Activated T-cell treated with anti-CD3 and anti-CD28 coated beads for 48 hours (primary cell): ENCODE measurements around the gene KMT5B.
A peak's percentile ranks its signal among the peaks of the same experiment; 100 is the strongest.

ENCODE experiments used
- DNase-seq: peaks from one replicate; pipeline ENCODE4 v3.0.0-alpha.2; 2020; ENCODE audit warnings: low read depth

KMT5B gene

DNA sequence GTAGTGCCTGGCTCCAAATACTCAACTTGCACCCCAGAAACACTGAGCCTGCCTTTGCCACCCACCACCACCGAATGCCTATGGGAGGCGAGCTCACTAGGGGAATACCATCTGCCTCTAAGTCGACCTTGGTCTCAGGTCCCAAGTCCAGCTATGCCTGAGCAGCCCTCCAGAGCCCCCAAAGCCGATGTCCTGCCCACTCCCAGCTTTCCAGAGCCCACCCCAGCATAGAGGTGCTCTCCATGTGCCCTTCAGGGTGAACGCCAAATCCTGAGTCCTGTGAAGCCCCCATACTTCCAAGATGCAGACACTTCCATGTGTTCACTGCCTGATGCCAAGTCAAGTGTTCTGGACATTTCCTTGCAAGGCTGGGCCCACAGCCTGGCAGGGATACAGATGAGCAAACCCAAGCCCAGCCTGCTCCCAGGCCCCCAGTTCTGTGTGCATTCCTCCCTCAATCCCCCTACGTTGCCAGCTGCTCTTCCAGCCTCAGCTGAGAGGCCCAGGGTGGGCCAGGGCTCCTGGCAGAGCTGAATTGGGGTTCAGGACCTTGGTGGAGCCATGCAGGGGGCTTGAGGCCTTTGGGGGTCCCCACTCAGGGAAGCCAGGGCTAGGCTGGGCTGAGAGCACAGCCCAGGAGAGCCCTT lies 2.6 kb upstream of the KMT5B start:
- DNase-seq: no peak

DNA sequence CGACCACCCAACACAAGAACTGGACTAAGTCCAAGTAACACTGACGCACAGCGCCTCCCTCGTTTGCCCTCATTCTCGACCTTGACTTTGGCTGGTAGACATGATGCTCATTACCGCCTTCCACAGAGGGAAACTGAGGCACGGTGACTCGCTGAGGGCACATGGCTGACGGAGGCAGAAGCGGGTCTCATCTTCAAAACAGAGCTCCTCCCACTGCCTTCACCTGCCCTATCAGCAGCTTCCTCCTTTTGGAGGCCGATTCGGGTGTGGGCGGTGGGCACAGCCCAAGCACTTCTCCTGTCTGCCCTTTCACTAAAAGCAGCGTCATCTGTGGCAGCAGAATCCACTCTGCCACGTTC lies 2.0 kb upstream of the KMT5B start:
- peak; percentile 39 for DNase-seq

DNA sequence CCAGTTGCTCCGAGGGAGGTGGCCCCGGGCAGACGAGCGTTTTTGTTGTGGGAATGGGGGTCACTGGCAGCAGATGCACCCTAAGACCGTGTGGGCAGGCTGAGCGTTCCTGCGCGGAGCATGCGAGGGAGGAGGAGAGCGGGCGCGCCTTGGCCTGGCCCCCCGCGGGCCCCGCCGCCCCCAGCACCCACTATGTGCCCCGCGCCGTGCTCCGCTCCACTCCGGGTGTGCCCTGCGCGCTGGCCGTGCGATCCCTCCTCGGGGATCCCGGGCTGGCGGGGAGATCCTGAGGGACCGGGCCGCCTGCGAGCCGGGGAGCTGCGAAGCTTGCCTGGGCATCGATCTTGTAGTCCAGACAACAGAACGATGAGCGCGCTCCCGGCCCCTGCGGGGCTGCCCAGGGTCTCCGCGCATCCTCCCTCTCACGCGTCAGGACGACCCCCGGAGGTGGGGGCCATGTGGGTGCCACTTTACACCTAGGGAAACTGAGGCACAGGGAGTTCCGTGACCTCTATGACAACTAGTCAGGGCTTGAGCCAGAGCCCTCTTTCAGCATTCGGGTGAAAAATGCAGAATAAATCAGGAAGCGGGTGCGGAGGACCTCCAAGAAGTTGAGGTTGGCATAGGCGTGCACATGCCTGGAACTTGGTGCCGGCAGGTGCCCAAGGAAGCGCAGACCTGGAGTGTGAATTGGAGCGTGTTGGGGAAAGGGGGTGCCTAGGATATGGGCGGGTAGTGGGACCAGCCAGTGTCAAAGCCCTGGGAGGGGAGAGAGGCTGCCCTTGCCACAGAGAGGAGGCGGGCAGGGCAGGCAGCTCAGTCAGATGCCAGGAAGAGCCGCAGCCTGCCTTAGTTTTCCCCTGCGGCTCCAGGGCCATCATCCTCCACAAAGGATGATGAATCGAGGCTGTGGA lies 1.3 kb upstream of the KMT5B start:
- DNase-seq: no peak

DNA sequence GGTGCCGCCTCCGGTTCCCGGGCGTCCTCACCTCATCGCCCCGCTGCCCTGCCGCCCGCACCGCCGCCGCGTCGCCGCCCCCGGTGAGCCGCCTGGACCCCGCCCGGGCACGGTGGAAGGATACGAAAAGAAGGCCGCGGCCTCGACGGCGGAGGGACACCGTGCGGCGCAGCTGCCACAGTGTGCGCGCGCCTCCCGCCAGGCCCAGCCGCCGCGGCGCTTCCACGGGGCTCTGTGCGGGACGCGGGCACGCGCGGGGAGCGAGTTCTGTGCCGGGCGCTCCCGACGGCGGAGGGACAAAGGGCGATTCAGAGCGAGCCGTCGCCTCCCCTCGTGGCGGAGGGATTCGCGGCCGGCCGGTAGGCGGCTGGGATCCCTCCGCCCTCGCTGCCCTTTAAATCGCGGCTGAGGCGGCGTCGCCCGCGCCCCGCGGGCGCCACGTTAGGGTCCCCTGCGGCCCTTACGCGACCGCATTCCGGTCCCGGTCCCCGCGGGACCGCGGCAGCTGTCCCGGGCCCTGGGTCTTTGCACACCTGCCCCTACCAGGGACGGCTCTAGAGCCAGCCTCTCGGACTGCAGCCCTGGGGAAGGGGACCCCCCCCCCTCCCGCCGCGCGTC lies 568 bp upstream of the KMT5B start:
- DNase-seq: peak; percentile 80

DNA sequence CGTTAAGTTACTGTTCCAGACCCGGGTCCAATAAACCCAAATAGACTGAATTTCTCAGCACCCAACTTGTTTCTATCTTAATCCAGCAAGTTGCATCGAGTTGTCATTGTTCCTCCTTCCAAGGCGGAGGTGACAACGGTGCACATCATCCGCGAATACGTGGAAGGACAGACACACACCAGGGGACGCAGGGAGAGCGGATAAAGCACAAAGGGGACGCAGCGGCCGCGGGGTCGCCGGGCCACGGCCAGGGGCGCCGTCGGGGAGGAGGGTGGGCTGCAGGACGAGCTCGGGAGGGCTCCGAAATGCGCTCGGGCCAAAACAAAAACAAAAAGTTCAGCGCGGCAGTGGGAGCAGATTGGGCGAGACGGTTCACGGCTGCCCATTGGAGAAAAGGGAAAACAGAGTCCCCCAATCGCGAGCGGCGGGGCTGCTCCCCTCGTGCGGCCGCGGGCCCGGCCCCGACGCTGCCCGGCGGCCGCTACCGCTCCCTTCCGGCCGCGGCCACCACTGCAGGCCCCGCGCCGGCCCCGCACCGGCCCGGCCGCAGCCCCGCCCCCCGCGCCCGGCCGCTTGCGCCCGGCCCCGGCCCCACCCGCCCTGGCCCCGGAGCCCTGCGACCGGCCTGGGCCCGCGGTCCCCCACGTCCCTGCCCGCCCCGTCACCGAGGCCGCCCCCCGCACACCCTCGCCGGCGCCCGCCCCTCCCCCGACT lies 518 bp downstream of the KMT5B start:
- peak; percentile 52 for DNase-seq

DNA sequence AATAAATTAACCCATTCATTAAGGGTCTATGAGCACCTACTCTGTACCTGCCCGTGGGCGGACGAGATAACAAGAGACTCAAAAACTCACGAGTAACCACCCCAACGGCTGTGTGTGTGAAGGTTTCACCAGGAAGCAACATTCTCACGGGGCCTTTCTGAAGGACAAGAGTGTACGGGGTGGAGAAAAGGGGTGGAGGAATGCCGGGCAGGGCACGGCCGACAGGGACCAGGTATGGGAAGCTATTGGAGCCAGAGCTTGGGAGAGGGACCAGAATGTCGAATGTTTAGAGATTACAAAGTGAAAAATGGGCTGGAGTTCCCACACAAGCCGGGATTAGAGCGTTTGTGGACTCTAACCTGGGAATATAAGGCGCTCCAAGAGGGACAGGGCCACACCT lies 1.6 kb downstream of the KMT5B start:
- no peak for DNase-seq

DNA sequence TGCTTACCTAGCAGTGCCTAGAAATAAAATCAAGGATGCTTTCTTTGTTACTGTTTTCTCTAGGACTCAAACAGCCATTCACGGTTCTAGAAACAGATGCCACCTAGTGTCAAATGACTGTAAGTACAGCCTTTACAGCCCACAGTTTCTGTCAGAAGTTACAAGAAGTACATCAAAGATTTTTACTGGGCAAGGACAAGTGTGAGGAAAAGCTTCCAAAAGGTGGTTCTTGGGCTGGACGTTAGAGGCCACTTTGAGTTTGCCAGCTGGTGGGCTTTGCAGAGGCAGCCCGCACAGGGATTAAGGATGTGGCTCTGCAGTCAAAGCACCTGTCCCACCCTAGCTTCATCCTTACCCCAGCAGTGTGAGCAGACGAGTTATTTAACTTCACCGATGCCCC lies 6.9 kb downstream of the KMT5B start:
- DNase-seq: no peak

DNA sequence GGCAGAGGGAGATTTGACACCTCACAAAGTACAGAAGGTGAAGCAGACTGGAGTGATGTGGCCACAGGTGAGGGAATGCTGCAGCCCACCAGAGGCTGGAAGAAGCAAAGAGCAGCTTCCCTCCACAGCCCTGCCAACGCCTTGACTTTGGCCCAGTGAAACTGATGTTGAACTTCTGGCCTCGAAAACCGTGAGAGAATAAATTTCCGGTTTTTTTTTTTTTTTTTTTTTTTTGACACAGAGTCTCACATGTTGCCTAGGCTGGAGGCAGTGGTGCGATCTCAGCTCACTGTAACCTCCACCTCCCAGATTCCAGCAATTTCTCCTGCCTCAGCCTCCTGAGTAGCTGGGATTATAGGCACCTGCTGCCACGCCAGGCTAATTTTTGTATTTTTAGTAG lies 8.7 kb downstream of the KMT5B start:
- no peak for DNase-seq

DNA sequence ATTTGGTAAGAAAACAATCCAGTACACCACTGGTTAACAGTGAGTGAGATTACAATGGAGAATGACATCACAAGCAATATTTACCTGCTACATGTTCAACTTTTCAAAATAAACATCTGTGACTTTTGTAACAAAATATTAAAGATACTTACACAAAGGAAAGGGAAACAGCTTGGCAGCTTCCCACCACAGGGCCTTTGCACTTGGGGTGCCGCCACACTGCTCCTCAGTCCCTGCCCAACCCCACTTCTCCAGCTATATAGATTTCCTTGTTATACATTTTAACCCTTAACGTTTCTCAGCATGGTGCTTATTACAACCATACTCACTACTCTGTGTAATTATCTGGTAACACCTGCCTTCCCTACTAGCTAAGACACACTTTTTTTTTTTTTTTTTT lies 10.9 kb downstream of the KMT5B start:
- DNase-seq: no peak

DNA sequence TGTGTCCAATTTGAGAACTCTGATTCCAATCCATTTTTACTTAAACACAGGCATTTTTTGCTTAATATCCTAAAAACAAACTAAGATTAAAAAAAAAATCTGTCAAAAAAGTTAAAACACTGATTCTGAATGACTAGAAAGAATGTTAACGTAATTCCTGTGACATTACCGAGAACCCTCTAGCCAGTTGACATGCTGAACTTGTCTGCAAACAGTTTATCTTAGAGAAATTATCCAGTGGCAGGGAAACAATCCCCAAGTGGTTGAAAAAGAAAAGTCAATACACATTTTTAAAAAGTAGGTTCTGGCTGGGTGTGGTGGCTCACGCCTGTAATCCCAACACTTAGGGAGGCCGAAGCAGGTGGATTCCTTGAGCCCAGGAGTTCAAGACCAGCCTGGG lies 11.6 kb downstream of the KMT5B start:
- no peak for DNase-seq

DNA sequence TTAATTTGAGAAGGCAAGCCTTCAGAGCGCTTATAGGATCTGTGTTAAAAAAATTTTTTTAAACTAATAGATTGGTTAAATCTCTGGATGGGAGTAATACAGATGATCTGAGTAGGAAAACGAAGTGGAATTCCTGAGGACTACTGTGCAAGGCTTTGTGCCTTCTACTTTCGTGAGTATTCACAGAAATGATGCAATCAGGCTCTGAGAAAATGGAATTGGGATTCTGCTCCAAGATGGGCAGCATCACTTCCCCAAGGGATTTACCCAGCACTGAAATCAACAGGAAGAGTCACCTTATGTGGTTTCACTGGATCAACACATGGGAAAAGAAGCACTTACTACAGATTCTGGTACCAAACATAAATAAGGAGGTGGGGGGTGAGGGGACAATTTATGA lies 12.5 kb downstream of the KMT5B start:
- DNase-seq: no peak

DNA sequence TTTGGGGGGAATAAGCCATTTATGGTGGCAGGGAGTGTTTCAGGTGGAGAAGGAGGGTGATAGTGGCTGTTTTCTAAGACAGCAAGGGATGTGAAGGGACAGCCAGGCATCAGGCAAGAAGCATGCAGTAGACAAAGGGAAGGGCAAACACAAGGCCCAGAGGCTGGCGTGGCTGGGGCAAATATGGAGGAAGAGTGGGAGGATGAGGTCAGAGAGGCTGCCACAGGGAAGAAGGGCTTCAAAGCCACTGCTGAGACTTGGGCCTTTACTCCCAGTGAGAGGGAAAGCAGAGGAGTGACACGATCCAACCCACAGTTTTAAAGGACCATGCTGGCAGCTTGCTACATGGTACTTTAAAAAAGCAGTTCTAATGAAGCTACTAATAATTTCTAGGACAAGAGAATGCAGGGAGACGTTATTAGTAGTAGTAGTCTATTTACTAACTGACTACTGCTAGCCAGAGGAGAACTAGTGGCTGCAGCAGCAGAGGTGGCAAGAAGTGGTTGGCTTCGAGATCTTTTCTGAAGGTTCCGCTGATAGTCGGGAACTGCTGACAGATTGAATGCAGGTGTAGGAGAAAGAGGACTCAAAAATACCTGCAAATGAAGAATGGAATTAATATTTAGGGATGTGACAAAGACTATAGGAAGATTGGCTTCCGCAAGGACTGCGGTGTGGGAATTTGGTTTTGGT lies 13.7 kb downstream of the KMT5B start:
- DNase-seq: no peak

DNA sequence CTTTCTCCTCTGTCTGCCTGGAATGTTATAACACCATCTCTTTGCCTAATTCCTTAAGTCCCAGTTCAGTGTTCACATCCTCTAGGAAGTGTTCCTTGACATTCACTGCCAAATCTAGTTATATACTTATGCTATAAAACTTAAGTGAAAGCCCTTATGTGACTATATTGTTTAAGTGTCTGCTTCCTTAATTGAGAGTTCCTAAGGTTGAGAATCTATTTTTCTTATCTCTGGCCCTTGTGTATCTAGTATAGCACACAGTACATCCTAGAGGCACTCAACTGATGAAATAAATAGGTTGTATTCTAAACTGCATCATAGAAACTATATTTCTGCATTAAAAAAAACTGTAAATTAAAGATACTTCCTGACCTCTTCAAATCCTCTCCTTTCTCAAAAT lies 16.9 kb downstream of the KMT5B start:
- DNase-seq: no peak

DNA sequence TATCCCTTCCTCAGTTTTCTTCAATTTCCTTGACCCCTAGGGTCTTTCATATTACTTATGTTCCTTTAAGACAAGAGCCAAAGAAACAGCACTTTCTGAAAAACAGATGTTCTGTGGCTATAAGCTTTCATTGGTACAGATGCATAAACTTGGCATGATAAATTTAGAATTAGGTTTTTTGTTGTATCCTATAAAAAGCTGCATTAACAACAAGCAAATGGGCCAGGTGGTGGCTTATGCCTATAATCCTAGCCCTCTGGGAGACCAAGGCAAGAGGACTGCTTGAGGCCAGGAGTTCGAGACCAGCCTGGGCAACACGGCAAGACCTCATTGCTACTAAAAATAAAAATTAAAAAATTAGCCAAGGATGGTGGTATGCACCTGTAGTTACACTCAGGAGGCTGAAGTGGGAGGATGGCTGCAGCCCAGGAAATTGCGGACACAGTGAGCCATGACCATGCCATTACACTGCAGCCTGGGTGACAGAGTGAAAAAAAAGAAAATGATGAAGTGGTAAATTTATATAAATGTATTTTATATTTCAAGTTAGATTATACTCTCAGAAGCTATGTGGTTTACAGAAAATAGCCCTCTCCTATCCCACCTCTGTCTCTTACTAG lies 18.3 kb downstream of the KMT5B start:
- DNase-seq: no peak

DNA sequence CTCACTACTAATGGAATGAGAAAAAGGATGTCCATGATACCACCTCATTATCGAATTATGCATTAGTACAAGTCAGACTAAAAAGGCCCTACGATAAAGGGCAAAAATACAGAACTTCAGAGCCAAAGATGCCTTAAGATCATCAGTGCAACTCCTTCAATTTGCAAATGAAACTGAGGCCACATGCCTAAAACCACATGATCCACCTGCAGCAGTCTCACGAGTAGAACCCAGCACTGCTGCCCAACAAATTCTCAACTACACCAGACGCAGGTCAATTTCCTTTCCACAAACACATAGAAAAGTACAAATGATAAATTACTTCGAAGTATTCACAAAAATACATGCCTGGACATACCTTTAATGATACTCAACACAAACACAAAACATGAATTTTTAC lies 20.1 kb downstream of the KMT5B start:
- DNase-seq: no peak

DNA sequence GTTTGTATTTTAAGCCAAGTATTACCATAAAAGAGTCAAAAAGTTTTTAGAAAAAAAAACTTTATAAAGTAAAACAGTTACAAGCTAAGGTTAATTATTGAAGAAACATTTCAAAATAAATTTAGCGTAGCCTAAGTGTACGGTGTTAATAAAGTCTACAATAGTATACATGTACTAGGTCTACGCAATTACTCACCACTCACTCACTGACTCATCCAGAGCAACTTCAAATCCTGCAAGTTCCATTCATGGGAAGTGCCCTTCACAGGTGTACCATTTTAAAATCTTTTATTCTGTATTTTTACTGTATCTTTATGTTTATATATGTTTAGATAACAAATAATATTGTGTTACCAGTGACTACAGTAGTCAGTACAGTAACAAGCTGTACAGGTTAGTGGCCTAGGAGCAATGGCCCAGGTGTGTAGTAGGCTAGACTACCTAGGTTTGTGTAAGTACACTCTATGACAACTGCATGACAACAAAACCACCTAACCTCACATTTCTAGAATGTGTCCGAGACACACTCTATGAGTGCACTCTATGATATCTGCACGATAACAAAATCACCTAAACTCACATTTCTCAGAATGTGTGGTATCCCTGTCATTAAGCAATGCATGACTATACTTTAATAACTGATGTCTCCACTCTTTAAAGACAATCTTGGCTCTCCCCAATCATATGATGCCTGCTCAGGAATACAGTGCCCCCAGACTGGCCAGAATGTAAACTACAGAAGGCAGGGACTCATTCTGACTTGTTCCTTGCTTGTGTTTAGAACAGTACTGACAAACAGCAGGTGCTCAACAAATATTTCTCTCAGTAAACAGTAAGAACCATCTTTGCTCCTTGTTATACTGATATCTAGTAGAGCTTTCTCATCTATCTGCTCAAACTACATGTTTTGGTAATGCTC lies 21.2 kb downstream of the KMT5B start:
- no peak for DNase-seq

DNA sequence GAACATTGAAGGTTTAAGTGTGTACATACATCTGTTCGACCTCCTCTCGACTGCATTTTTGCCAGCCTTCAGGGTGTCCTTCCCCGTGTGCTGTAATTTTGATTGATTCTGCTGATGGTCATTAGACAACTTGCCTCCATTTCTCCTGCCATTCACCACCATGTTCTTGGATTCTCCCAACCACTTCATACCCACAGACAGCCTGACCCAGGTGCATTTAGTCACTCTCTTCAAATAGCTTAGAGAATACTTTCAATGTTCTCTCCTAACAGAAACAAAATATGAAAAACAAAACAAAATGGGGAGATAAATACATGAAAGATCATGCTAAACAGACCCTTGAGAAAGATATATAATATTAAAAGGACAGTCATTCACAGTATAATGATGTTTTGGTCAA lies 23.2 kb downstream of the KMT5B start:
- DNase-seq: no peak

DNA sequence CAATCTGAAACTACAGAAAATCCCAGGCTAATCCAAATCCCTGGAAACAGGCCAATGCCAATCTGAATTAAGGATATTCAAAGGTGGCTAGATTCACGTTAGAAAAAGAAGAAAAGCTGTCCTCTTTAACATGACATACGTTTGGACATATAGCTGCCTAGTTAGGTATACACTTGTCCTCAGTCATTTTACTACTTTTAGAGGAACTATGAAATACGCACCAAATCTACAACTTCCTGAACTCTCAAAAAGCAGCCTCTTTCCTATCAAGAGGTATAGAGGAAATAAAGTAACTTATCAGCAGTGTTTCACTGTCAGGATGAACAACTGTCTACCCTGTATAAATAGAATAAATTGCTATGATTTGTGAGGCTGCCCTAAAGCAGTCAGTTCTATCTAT lies 24.0 kb downstream of the KMT5B start:
- DNase-seq: no peak

DNA sequence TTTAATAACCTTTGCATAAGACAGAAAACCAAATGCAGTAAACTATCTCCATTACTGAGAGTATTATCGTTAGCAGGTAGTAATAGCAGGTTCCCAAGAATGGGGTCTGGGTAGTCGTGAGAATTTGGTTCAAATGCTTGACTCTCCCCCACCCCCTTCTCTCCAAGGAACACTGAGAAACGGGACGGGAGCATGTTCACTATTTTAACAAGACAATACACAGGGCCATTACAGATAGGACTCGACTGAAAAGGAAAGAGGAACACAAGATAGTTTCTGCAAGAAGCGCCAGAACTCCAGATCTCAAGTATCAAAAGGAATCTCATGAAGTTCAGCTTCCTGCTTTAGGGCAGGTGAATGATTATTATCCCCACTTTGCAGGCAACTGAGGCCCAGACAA lies 27.0 kb downstream of the KMT5B start:
- DNase-seq: no peak

DNA sequence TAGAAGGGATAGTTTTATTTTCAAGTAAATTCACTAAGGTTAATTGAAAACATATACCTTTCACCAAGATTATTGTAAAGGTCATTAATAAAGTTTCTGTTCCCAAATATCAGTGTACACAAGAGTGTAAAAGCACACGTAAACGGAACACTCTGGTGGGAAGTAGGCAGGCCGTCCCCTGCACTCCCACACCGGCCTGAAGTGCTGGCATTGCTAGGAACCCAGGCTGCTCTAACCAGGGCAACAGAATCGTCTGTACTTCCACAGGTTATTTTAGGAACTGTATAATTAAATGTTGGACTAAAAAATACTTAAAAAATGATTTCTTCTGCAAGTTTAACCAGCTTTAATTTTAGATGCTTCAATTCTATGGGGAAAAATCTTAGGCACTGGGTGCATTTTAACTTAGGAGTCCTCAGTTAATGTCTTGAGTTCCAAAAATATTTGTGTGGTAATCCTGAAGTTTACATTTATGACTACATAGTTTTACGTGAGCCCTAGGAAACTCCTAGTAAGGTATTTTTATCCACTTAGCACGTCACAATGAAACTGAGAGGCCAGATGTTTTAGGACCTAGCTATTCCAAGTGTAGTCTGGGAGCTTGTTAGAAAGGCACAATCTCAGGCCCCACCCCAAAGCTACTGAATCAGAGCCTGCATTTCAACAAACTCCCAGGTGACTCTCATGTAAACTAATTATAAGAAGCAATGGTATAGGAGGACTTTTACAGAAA lies 31.2 kb downstream of the KMT5B start:
- no peak for DNase-seq
